Measurements from ENCODE around the gene HLA-G. TPM values are rescaled to one million over a fixed set of nuclear protein-coding genes. Genes with fewer than 3 reads are reported as not detected.
"Not testable (repeated sequence)": the region's sequence is repeated elsewhere in the genome, so short reads cannot be mapped to it uniquely, and the experiment has no call there.

Gene HLA-G
- polyA plus RNA-seq (2013, experiment 1 of 2), result 0.81 TPM
- polyA plus RNA-seq (2013, experiment 2 of 2), result 0.98 TPM

DNA sequence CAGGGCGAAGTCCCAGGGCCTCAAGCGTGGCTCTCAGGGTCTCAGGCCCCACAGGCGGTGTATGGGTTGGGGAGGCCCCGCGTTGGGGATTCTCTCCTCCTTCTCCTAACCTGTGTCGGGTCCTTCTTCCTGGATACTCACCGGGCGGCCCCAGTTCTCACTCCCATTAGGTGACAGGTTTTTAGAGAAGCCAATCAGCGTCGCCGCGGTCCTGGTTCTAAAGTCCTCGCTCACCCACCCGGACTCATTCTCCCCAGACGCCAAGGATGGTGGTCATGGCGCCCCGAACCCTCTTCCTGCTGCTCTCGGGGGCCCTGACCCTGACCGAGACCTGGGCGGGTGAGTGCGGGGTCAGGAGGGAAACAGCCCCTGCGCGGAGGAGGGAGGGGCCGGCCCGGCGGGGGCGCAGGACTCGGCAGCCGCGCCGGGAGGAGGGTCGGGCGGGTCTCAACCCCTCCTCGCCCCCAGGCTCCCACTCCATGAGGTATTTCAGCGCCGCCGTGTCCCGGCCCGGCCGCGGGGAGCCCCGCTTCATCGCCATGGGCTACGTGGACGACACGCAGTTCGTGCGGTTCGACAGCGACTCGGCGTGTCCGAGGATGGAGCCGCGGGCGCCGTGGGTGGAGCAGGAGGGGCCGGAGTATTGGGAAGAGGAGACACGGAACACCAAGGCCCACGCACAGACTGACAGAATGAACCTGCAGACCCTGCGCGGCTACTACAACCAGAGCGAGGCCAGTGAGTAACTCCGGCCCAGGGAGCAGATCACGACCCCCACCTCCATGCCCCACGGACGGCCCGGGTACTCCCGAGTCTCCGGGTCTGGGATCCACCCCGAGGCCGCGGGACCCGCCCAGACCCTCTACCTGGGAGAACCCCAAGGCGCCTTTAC is at the start of gene HLA-G:
TSS of gene HLA-G (plus strand) at position 247 of the 892 bp plus-strand sequence. CDS start at position 267, 20 bp downstream.
- no peaks in the 10 kb centered on the region for H3K79me1 ChIP-seq (ENCODE audit: low read length)
- H3K4ac ChIP-seq (ENCODE audit: low read depth, low read length), result no peak within 1 kb of the TSS
- no peaks in the 10 kb centered on the region for H3K79me2 ChIP-seq (ENCODE audit: control insufficient read depth, insufficient read depth, low read length)
- DNase-seq, result no peak
- no CpG with 5 or more reads among the region's 75 CpGs for WGBS (ENCODE audit: extremely low coverage, insufficient coverage, low lambda C conversion rate)
- H3K23ac ChIP-seq (ENCODE audit: low read length), result no peak within 1 kb of the TSS
- H3K4me2 ChIP-seq (ENCODE audit: low read length), result peak within 1 kb of the TSS; percentile 76
- no peak within 1 kb of the TSS for H3K27ac ChIP-seq (ENCODE audit: low read depth, low read length)
- no peak within 1 kb of the TSS for H2BK15ac ChIP-seq (replicated peaks; ENCODE audit: low read depth)
- peak within 1 kb of the TSS; percentile 18 for H3K9ac ChIP-seq (ENCODE audit: low read length)
- no peak within 1 kb of the TSS for H2BK120ac ChIP-seq (ENCODE audit: low read depth, low read length)
- H3K36me3 ChIP-seq (ENCODE audit: control insufficient read depth, insufficient read depth, low read length), result no peaks in the 10 kb centered on the region
- H4K8ac ChIP-seq (ENCODE audit: low read depth, low read length), result no peak within 1 kb of the TSS
- H4K5ac ChIP-seq (ENCODE audit: low read length), result no peak within 1 kb of the TSS
- no peak within 1 kb of the TSS for H2BK5ac ChIP-seq (ENCODE audit: low read length)
- H3K4me3 ChIP-seq (ENCODE audit: low read length), result peak within 1 kb of the TSS; percentile 19
- H3K27me3 ChIP-seq (ENCODE audit: insufficient read depth, low read length, poor library complexity), result peaks cover 2% of the 10 kb centered on the region
- no peak within 1 kb of the TSS for H2AK5ac ChIP-seq (ENCODE audit: low read length)
- H3K56ac ChIP-seq (ENCODE audit: low read length), result peak within 1 kb of the TSS; percentile 62
- no peak within 1 kb of the TSS for H3K18ac ChIP-seq (ENCODE audit: low read length)
- H3K4me1 ChIP-seq (ENCODE audit: control insufficient read depth, low read depth, low read length), result no peaks in the 10 kb centered on the region

DNA sequence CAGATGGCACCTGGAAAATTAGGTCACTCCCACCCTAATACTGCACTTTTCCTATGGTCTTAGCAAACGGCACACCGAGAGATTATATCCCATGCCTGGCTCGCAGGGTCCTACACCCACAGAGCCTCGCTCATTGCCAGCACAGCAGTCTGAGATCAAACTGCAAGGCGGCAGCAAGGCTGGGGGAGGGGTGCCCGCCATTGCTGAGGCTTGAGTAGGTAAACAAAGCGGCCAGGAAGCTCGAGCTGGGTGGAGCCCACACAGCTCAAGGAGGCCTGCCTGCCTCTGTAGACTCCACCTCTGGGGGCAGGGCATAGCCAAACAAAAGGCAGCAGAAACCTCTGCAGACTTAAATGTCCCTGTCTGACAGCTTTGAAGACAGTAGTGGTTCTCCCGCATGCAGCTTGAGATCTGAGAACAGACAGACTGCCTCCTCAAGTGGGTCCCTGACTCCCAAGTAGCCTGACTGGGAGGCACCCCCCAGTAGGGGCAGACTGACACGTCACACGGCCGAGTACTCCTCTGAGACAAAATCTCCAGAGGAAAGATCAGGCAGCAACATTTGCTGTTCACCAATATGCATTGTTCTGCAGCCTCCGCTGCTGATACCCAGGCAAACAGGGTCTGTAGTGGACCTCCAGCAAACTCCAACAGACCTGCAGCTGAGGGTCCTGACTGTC is 47.5 kb upstream of the HLA-G start:
- not testable (repeated sequence) for H3K27me3 ChIP-seq (ENCODE audit: insufficient read depth, low read length, poor library complexity); DNase-seq; H3K4me2 ChIP-seq (ENCODE audit: low read length); H3K79me1 ChIP-seq (ENCODE audit: low read length); H2BK15ac ChIP-seq (replicated peaks; ENCODE audit: low read depth); H3K27ac ChIP-seq (ENCODE audit: low read depth, low read length); H3K23ac ChIP-seq (ENCODE audit: low read length); H3K4me1 ChIP-seq (ENCODE audit: control insufficient read depth, low read depth, low read length); H2BK5ac ChIP-seq (ENCODE audit: low read length); H2AK5ac ChIP-seq (ENCODE audit: low read length); H3K4me3 ChIP-seq (ENCODE audit: low read length); H3K9ac ChIP-seq (ENCODE audit: low read length); H4K5ac ChIP-seq (ENCODE audit: low read length); H4K8ac ChIP-seq (ENCODE audit: low read depth, low read length); H3K36me3 ChIP-seq (ENCODE audit: control insufficient read depth, insufficient read depth, low read length); H3K4ac ChIP-seq (ENCODE audit: low read depth, low read length); H3K56ac ChIP-seq (ENCODE audit: low read length); H2BK120ac ChIP-seq (ENCODE audit: low read depth, low read length); H3K18ac ChIP-seq (ENCODE audit: low read length); H3K79me2 ChIP-seq (ENCODE audit: control insufficient read depth, insufficient read depth, low read length)
- no CpG with 5 or more reads among the region's 13 CpGs for WGBS (ENCODE audit: extremely low coverage, insufficient coverage, low lambda C conversion rate)

DNA sequence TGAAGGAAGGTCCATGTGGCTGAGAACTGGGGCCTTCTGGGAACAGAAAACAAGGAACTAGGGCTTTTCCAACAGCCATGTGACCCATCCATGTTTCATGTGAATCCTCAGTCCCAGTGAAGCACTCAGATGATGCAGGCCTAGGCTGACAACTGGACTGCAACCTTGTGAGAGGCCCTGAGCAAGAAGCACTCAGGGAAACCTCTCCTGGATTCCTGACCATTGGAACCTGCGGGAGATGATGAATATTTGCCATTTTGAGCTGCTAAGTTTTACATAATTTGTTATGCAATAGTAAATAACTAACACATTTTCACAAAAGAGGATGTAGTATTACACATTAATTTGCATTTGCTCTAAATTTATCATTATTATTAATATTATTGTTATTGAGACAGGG is 38.4 kb upstream of the HLA-G start:
- WGBS (ENCODE audit: extremely low coverage, insufficient coverage, low lambda C conversion rate), result no CpG with 5 or more reads among the region's 1 CpG
- no peak overlapping the region for H2BK15ac ChIP-seq (replicated peaks; ENCODE audit: low read depth)

DNA sequence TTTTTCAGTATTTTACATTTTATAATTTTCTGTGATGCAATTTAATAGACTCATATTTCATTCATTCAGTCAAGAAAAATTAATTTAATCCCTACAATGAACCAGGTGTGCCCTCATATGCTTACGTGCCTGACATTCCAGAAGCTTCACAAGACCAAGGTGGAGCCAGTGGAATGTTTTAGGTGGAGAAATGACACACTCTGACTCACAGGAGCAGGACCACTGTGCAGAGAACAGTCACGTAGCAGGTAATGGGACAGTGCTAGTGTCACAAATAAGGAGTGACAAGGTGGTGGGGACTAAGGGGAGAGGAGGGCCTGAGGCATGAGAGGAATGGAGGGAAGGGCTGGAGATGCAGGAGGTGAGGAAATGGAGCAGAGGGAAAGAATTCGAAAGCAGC is 37.0 kb upstream of the HLA-G start:
- peaks cover 6% of the 10 kb centered on the region for H3K27me3 ChIP-seq (ENCODE audit: insufficient read depth, low read length, poor library complexity)

More for the DNA sequence above, 38.4 kb upstream of the HLA-G start:
- no peak overlapping the region for H3K18ac ChIP-seq (ENCODE audit: low read length)
- H3K56ac ChIP-seq (ENCODE audit: low read length), result no peak overlapping the region
- no peaks in the 10 kb centered on the region for H3K79me2 ChIP-seq (ENCODE audit: control insufficient read depth, insufficient read depth, low read length)
- H3K4ac ChIP-seq (ENCODE audit: low read depth, low read length), result no peak overlapping the region
- H3K27ac ChIP-seq (ENCODE audit: low read depth, low read length), result no peak overlapping the region
- peaks cover 6% of the 10 kb centered on the region for H3K27me3 ChIP-seq (ENCODE audit: insufficient read depth, low read length, poor library complexity)
- DNase-seq, result no peak
- no peaks in the 10 kb centered on the region for H3K4me1 ChIP-seq (ENCODE audit: control insufficient read depth, low read depth, low read length)
- H3K4me2 ChIP-seq (ENCODE audit: low read length), result no peak overlapping the region
- no peaks in the 10 kb centered on the region for H3K79me1 ChIP-seq (ENCODE audit: low read length)
- no peak overlapping the region for H2BK120ac ChIP-seq (ENCODE audit: low read depth, low read length)
- no peak overlapping the region for H4K8ac ChIP-seq (ENCODE audit: low read depth, low read length)
- no peak overlapping the region for H4K5ac ChIP-seq (ENCODE audit: low read length)
- H2BK5ac ChIP-seq (ENCODE audit: low read length), result no peak overlapping the region
- no peak overlapping the region for H2AK5ac ChIP-seq (ENCODE audit: low read length)
- H3K9ac ChIP-seq (ENCODE audit: low read length), result no peak overlapping the region
- H3K23ac ChIP-seq (ENCODE audit: low read length), result no peak overlapping the region
- H3K36me3 ChIP-seq (ENCODE audit: control insufficient read depth, insufficient read depth, low read length), result no peaks in the 10 kb centered on the region
- H3K4me3 ChIP-seq (ENCODE audit: low read length), result no peak overlapping the region

DNA sequence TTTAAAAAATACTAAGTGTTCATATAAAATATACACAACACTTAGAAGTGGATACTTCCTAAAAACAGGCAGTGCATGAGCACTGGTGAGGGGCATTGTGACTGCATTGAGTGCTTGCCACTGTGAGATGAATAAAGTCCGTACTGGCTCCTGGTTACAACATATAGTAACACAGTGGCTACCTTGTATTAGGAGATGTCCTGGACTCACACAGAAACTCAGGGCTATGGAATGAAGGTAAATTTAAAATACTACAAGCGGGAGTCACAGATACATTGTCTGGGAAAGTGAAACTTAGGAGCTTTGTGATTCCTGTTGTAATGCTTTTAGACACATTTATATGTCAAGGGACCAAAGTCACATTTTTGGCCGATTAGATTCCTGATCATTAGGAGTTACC is 36.5 kb upstream of the HLA-G start:
- no CpG with 5 or more reads among the region's 3 CpGs for WGBS (ENCODE audit: extremely low coverage, insufficient coverage, low lambda C conversion rate)
- H3K4me3 ChIP-seq (ENCODE audit: low read length), result no peak overlapping the region
- no peak overlapping the region for H2BK120ac ChIP-seq (ENCODE audit: low read depth, low read length)
- H3K79me1 ChIP-seq (ENCODE audit: low read length), result no peaks in the 10 kb centered on the region
- no peak overlapping the region for H4K8ac ChIP-seq (ENCODE audit: low read depth, low read length)
- no peaks in the 10 kb centered on the region for H3K4me1 ChIP-seq (ENCODE audit: control insufficient read depth, low read depth, low read length)
- H3K23ac ChIP-seq (ENCODE audit: low read length), result no peak overlapping the region
- H3K4ac ChIP-seq (ENCODE audit: low read depth, low read length), result no peak overlapping the region
- H3K56ac ChIP-seq (ENCODE audit: low read length), result no peak overlapping the region
- H3K27ac ChIP-seq (ENCODE audit: low read depth, low read length), result no peak overlapping the region
- no peak overlapping the region for H3K4me2 ChIP-seq (ENCODE audit: low read length)
- H2BK5ac ChIP-seq (ENCODE audit: low read length), result no peak overlapping the region
- DNase-seq, result no peak
- no peak overlapping the region for H3K9ac ChIP-seq (ENCODE audit: low read length)
- peaks cover 6% of the 10 kb centered on the region for H3K27me3 ChIP-seq (ENCODE audit: insufficient read depth, low read length, poor library complexity)
- H2AK5ac ChIP-seq (ENCODE audit: low read length), result no peak overlapping the region
- no peaks in the 10 kb centered on the region for H3K79me2 ChIP-seq (ENCODE audit: control insufficient read depth, insufficient read depth, low read length)
- no peaks in the 10 kb centered on the region for H3K36me3 ChIP-seq (ENCODE audit: control insufficient read depth, insufficient read depth, low read length)
- no peak overlapping the region for H2BK15ac ChIP-seq (replicated peaks; ENCODE audit: low read depth)
- no peak overlapping the region for H3K18ac ChIP-seq (ENCODE audit: low read length)
- H4K5ac ChIP-seq (ENCODE audit: low read length), result no peak overlapping the region

More for the DNA sequence above, 37.0 kb upstream of the HLA-G start:
- no peak overlapping the region for H3K18ac ChIP-seq (ENCODE audit: low read length)
- H3K36me3 ChIP-seq (ENCODE audit: control insufficient read depth, insufficient read depth, low read length), result no peaks in the 10 kb centered on the region
- no peak overlapping the region for H3K23ac ChIP-seq (ENCODE audit: low read length)
- H3K4ac ChIP-seq (ENCODE audit: low read depth, low read length), result no peak overlapping the region
- H3K4me1 ChIP-seq (ENCODE audit: control insufficient read depth, low read depth, low read length), result no peaks in the 10 kb centered on the region
- WGBS (ENCODE audit: extremely low coverage, insufficient coverage, low lambda C conversion rate), result no CpG with 5 or more reads among the region's 3 CpGs
- no peak overlapping the region for H3K4me2 ChIP-seq (ENCODE audit: low read length)
- H2BK15ac ChIP-seq (replicated peaks; ENCODE audit: low read depth), result no peak overlapping the region
- no peak overlapping the region for H3K56ac ChIP-seq (ENCODE audit: low read length)
- no peaks in the 10 kb centered on the region for H3K79me2 ChIP-seq (ENCODE audit: control insufficient read depth, insufficient read depth, low read length)
- no peak overlapping the region for H3K4me3 ChIP-seq (ENCODE audit: low read length)
- no peak overlapping the region for H4K5ac ChIP-seq (ENCODE audit: low read length)
- DNase-seq, result no peak
- no peak overlapping the region for H2BK120ac ChIP-seq (ENCODE audit: low read depth, low read length)
- H3K79me1 ChIP-seq (ENCODE audit: low read length), result no peaks in the 10 kb centered on the region
- no peak overlapping the region for H2BK5ac ChIP-seq (ENCODE audit: low read length)
- H4K8ac ChIP-seq (ENCODE audit: low read depth, low read length), result no peak overlapping the region
- no peak overlapping the region for H2AK5ac ChIP-seq (ENCODE audit: low read length)
- no peak overlapping the region for H3K27ac ChIP-seq (ENCODE audit: low read depth, low read length)
- no peak overlapping the region for H3K9ac ChIP-seq (ENCODE audit: low read length)
